GM18858 (cell line): ENCODE data around the gene ZMIZ1.

Experiments used
- ATAC-seq: cut with Tn5 transposase; IDR thresholded peaks from one replicate; pipeline ENCODE4 v1.9.1; 2021; ENCODE audit not compliant: unreplicated experiment

Gene ZMIZ1

DNA sequence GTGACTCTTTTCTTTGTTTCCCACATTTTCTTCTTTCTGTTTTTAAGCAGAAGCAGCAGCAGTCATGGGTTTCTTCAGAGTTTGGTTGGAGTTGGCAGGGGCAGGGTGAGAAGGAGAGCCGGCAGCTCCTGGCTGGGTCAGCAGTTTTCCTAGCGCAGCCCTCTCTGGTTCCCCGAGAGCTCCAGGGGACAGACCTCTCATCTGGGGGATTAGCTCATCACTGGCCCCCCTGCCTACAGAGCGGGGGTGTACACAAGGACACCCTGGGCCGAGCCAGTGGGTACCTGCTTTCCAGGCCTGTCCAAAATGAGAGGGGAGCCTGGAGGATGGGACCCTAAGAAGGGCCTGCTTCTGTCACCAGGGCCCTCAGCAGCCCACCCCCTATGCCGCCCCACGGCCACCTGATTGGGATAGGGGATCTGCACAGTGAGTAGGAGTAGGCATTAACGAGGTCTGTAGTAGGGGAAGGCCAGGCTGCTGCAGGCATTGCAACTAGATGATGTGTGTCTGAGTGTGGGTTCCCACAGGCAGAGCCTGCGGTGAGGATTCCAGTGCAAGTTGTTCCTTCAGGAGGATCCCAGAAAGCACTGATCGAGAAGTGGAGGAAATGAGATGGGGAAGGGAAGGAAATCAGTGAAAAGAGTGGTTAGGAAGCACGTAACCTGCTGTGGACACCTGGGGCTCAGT, 155.6 kb downstream of the ZMIZ1 start:
- no peak for ATAC-seq

GRCh38 chr10:79224992-79225391, 156.2 kb downstream of the ZMIZ1 start:
- no peak for ATAC-seq

DNA sequence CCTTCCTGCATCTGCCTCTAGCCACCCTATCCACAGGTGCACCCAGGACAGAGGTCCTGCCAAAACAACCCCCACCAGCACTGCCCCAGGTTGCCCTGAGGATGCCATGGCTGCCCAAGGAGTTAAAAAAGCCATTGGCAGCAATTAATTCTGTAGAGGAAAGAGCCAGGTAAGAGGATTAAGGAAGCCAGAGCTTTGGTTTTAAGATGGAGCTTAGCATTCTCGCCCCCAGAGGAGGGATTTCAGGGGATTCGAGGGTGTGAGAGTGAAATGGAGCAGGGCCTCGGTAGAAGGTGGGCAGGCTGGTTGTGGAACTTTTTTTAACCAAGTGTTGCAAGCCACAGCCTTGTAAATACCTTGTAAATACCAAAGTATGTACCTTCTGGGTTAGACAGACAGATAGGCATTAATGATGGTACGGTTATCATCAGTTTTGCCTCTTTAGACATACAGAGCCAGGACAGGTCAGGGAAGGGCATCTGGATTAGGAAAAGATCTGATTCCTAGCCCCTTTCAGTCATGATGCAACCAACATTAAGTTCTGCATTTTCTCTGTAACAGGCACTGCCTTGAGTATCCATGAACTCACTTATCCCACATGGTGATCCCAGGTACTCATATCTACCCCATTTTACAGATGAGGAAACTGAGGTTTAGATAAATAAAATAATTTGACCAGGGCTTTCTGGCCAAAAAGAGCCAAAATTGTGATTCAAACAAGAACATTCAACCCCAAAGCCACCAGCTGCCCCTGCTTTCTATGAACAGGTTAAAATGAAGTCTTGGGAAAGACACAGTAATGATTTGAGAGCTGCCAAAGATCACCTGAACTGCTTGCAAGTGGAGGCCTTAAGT, 157.9 kb downstream of the ZMIZ1 start:
- ATAC-seq: no peak

DNA sequence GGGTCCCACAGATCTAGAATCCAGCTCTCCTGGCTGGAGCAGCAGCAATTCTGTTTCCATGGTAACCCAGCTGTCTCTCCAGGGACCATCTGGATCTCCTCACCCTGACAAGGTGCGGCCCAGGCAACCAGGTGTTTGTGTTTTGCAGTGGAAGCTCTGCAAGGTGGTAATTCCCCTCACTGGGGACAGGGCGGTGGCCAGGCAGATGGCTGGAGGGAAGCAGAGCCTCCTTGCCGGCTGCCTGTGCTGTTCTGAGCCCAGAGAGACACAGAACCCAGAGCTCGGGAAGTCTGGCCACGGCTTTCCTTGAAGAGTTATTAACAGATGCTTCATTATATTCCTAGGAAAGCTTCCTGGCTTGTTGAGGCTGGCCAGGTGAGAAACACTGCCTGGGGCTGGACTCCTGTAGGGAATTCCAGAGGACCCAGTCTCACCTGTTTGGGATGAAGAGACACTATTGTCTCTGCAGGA, 160.3 kb downstream of the ZMIZ1 start:
- no peak for ATAC-seq

- ATAC-seq: no peak
Observed at GRCh38 chr10:79229830-79230327, 161.1 kb downstream of the ZMIZ1 start.

DNA sequence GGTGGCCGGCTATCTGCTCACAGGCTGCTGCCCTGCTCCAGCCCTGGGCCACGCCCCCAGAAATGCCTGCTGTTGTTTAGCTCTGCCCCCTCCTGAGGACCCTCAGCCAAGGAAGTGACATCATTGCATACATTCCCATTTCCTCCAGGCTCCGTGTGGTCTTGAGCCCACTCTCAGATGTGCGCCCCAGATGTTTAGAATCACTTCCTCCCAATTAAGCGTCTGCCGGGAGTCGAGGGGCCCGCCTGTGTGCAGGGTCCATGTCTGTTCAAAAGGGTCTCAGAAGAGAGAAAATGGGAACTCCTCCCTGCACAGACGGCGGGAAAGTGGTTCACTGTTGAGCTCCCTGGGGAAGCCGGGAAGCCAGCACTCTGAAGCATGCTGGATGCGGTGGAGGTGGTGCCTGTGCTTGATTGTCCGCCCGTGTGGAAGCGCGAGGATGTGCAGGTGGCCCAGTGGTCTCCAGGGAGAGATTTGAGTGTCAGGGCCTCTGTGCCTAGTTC, 161.6 kb downstream of the ZMIZ1 start:
- ATAC-seq: no peak

GRCh38 chr10:79230850-79231249, 162.1 kb downstream of the ZMIZ1 start:
- ATAC-seq: no peak

DNA sequence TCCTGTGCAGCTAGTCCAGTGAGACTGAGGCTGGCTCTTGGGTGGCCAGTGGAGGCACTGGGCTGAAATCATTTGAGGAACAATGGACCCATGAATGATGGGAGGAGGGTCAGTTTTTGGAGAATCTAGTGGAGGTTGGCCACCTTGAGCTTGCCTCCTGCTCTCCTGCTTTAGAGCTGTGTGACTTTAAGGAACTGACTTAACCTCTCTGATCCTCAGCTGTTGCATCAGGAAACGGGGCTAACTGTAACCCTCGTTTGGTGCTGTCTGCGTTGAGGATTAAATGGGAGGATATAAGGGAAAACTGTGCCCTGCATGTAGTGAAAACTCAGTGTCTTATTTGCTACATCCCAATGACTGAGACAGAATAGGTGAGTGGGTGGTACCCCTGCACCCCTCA, 163.1 kb downstream of the ZMIZ1 start:
- no peak for ATAC-seq

GRCh38 chr10:79232864-79233263, 164.1 kb downstream of the ZMIZ1 start:
- ATAC-seq: no peak

DNA sequence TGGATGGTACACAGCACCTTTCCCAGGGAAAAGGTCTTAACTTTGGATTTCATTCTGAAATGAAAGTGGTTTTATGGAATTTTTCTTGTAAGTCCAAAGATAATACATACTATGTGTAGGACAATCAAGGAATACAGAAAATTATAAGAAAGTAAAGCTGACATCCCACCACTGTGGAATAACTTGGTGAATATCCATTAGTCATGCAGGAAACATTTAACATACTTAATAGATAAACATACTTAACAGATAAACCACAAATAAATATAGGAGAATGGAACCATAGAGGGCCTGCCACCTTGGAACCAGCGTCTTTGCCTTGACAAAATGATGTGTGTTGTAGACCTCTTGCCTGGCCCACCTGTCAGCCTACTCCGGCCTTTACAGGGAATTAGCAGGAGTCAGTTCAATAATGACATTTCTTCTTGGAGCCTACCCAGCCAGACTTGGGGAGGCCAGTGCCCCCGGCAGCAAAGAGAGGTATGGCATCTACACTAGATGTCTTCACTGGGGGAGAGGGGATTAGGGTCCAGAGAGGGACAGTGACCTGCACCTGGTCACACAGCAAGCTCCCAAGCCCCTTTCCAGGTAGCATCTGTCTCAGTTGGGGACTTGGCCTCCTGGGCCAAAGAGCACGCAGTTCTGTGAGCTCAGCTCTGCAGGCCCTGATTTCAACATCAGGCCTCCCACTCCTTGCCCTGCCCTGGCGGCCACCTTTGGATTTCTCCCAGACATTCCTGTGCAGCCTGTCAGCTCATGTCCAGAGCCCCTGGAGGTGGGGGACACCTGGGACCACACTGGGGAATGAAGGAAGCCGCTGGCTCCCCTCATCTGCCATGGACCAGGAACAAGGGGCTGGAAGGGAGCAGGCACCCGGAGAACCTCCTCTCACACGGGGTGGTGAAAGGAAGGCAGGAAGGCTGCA, 165.9 kb downstream of the ZMIZ1 start:
- ATAC-seq: no peak

- no peak for ATAC-seq
Observed at GRCh38 chr10:79235765-79236432, 167.1 kb downstream of the ZMIZ1 start.

DNA sequence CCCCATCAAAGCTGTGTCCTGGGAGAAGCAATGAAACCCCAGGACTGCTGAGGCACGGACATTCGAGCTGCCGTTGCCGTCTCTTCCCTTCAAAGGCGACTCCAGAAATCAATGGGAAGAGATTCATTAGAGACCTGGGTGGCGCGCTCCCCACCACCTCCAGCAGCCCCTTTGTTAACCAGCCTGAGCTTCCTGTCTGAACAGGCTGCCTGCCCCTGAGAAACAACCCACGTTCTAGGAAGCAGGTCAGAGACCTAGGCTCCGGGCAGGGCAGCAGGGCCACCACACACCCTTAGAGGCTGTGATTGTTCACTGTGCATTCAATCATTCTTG, 167.6 kb downstream of the ZMIZ1 start:
- no peak for ATAC-seq

- no peak for ATAC-seq
Observed at GRCh38 chr10:79237454-79238157, 168.8 kb downstream of the ZMIZ1 start.

DNA sequence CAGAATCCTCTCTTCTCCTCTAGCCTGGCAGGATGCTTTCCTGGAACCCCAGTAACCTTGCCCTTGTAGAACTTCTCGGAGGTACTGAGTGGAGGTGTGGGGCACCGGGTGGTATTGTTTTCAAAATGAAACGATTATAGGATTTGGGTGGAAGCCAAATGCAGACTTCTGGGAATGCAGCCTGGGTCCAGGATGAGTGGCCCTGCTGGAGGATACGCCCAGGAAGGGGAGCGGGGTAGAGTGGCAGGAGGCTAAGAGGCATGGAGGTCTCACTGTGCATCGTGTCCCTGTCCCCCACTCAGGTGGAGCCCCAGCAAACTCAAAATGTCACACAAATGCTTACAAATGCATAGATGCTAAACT, 169.4 kb downstream of the ZMIZ1 start:
- ATAC-seq: no peak

GRCh38 chr10:79238606-79239005, 169.8 kb downstream of the ZMIZ1 start:
- no peak for ATAC-seq

- no peak for ATAC-seq
Observed at GRCh38 chr10:79239275-79239779, 170.6 kb downstream of the ZMIZ1 start.

- no peak for ATAC-seq
Observed at GRCh38 chr10:79239924-79240581, 171.3 kb downstream of the ZMIZ1 start.

GRCh38 chr10:79241629-79241989, 172.8 kb downstream of the ZMIZ1 start:
- ATAC-seq: no peak

GRCh38 chr10:79241990-79242619, 173.3 kb downstream of the ZMIZ1 start:
- ATAC-seq: no peak
